ENCODE data around the gene TTC3. TPM values are rescaled to one million over a fixed set of nuclear protein-coding genes. Genes with fewer than 3 reads are reported as not detected.

TTC3 gene
- total and polyA plus RNA-seq, 10 of the 15 experiments (the other 5 are each of a cell fraction or from before 2014, with no cell fraction given) = 23.1 to 94.9 (median 72.7) TPM

GRCh38 chr21:37228003-37228400 is 154.9 kb downstream of the TTC3 start:
- H3K4me2 ChIP-seq (ENCODE audit: control insufficient read depth, insufficient read depth) = no peak overlapping the region
- FAIRE-seq (no peak), DNase-seq (ENCODE audit: low read depth, low spot score) (no peak), ATAC-seq (no peak)
- WGBS (ENCODE audit: insufficient coverage, insufficient replicate concordance, low lambda C conversion rate, missing lambda C conversion rate) = over 99% methylated on average over 16 of the region's 16 CpGs
- no peak for TF ChIP-seq CUX1 (IDR thresholded peaks at IDR 0.05; ENCODE audit: insufficient replicate concordance, low read depth, low read length)
- TF ChIP-seq RCOR1 (conservative IDR thresholded peaks at IDR 0.05; ENCODE audit: low read depth, low read length) = no peak
- TF ChIP-seq FOXK2 (IDR thresholded peaks at IDR 0.05) = no peak
- TF ChIP-seq E4F1 (IDR thresholded peaks at IDR 0.05; ENCODE audit: borderline replicate concordance, partially characterized antibody) = no peak
- no peak for TF ChIP-seq FOXM1 (IDR thresholded peaks at IDR 0.05; ENCODE audit: low read depth, low read length)
- no peak for TF ChIP-seq ZBTB11 (CRISPR knock-in tag; IDR thresholded peaks at IDR 0.05)
- TF ChIP-seq MEF2B (IDR thresholded peaks at IDR 0.05; ENCODE audit: partially characterized antibody, poor library complexity, severe bottlenecking) = no peak
- ChIA-PET RAD21 (ENCODE audit: unreplicated experiment) (no interaction called here), POLR2A (no interaction called here), CTCF (interaction anchor here (0.8 kb wide), 1 partner anchor 336 kb away, joined by 3 read pairs; no protein-coding TSS in a partner anchor), SMC1A (ENCODE audit: uncharacterized antibody, unreplicated experiment) (interaction anchor here (1.4 kb wide), 1 partner anchor 29 kb away, joined by 3 read pairs; no protein-coding TSS in a partner anchor)
- no peaks in the 10 kb centered on the region for H4K20me1 ChIP-seq (ENCODE audit: control insufficient read depth, insufficient read depth)
- H3K79me2 ChIP-seq (ENCODE audit: control insufficient read depth, insufficient read depth, low read length) = no peaks in the 10 kb centered on the region; the same call in 1 of the 2 replicates
- no TSS peak for BruUV-seq (replicated peaks)
- intact Hi-C loops (cut with micrococcal nuclease; ENCODE audit: unreplicated experiment) (no loop called here), in situ Hi-C loops (cut with MboI) (no loop called here)
- no peak overlapping the region for H3K4me3 ChIP-seq
- no peak overlapping the region for H3K27ac ChIP-seq (ENCODE audit: control insufficient read depth, insufficient read depth)
- H2AFZ ChIP-seq (ENCODE audit: control insufficient read depth, low read depth, low read length) = no peak overlapping the region
- no peak overlapping the region for H3K9ac ChIP-seq (ENCODE audit: control insufficient read depth, insufficient read depth, low read length)
- H3K27me3 ChIP-seq (replicated peaks in 1 of 2; ENCODE audit: control insufficient read depth in 2 of 2, insufficient read depth in 2 of 2, low read length in 1 of 2) = no peaks in the 10 kb centered on the region
- peaks cover 26 to 29% of the 10 kb centered on the region in 2 experiments for H3K36me3 ChIP-seq (ENCODE audit: control insufficient read depth in 2 of 2, insufficient read depth in 2 of 2, low read length in 1 of 2)
- H3K4me1 ChIP-seq (ENCODE audit: control insufficient read depth, insufficient read depth, low read length) = peaks cover 18% of the 10 kb centered on the region
- no peaks in the 10 kb centered on the region; the same call in 2 of the 3 replicates for H3K9me3 ChIP-seq (replicated peaks; ENCODE audit: control insufficient read depth, insufficient read depth, low read length)

All from GM12878 (cell line).